Measurements from ENCODE around the gene PINLYP.

The PINLYP gene

DNA sequence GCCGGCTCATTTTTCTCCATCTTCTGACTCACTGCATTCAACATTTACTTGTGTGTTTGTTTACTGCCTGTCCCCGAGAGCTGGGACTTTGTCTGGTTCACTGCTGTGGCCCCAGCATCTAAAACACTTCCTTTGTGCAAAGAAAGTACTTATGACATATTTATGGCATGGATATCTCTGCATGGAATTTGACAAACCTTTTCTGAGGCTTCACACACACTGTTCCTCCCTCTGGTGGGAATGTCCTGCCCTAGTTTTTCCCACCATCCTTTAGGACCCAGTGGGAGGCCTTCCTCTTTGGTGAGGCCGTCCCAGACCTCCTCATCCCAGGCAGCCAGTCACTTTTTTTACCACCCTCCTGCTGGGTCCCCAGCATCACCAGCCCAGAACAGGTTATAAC is 34.9 kb downstream of the PINLYP start:
- TF ChIP-seq FOXP2 (optimal IDR thresholded peaks at IDR 0.05; ENCODE audit: borderline replicate concordance, extremely low read depth, extremely low read length, insufficient read depth) (no peak), POLR2AphosphoS5 (IDR thresholded peaks at IDR 0.05; ENCODE audit: low read depth, low read length) (no peak), TAF1 (IDR thresholded peaks at IDR 0.05; ENCODE audit: borderline replicate concordance, insufficient read depth, low read length) (no peak), SIN3A (IDR thresholded peaks at IDR 0.05; ENCODE audit: borderline replicate concordance, insufficient read depth, low read length) (no peak)
- TF ChIP-seq, protein P1, sequence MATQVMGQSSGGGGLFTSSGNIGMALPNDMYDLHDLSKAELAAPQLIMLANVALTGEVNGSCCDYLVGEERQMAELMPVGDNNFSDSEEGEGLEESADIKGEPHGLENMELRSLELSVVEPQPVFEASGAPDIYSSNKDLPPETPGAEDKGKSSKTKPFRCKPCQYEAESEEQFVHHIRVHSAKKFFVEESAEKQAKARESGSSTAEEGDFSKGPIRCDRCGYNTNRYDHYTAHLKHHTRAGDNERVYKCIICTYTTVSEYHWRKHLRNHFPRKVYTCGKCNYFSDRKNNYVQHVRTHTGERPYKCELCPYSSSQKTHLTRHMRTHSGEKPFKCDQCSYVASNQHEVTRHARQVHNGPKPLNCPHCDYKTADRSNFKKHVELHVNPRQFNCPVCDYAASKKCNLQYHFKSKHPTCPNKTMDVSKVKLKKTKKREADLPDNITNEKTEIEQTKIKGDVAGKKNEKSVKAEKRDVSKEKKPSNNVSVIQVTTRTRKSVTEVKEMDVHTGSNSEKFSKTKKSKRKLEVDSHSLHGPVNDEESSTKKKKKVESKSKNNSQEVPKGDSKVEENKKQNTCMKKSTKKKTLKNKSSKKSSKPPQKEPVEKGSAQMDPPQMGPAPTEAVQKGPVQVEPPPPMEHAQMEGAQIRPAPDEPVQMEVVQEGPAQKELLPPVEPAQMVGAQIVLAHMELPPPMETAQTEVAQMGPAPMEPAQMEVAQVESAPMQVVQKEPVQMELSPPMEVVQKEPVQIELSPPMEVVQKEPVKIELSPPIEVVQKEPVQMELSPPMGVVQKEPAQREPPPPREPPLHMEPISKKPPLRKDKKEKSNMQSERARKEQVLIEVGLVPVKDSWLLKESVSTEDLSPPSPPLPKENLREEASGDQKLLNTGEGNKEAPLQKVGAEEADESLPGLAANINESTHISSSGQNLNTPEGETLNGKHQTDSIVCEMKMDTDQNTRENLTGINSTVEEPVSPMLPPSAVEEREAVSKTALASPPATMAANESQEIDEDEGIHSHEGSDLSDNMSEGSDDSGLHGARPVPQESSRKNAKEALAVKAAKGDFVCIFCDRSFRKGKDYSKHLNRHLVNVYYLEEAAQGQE (IDR thresholded peaks at IDR 0.05; ENCODE audit: insufficient read depth in 1 of 2, low read depth in 2 of 2, low read length in 2 of 2): no peak

DNA sequence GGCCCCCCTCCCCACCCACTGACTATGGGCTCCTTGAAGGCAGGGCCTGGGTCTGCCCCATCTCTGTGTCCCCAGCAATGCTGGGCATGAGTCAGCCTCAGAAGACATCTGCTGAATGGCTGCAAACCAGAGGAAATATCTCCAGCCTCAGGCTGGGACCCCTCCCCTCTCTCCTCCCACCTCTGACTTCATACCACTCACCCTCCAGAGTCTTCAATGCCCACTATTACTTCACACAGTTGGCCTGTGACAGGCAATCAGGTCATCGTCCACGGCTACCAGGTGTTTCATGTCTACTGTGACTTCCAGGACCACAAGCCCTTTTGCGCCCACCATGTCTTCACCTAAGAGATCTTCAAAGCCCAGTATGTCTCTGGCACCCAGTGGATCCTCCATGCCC is 36.2 kb downstream of the PINLYP start, which contains the start of gene SRRM5:
Gene SRRM5 (plus strand): TSS at position 301 of the 400 bp plus-strand sequence. CDS start 34 bp downstream, at position 335.
- TF ChIP-seq SIN3A (IDR thresholded peaks at IDR 0.05; ENCODE audit: borderline replicate concordance, insufficient read depth, low read length) (no peak), FOXP2 (optimal IDR thresholded peaks at IDR 0.05; ENCODE audit: borderline replicate concordance, extremely low read depth, extremely low read length, insufficient read depth) (no peak)

DNA sequence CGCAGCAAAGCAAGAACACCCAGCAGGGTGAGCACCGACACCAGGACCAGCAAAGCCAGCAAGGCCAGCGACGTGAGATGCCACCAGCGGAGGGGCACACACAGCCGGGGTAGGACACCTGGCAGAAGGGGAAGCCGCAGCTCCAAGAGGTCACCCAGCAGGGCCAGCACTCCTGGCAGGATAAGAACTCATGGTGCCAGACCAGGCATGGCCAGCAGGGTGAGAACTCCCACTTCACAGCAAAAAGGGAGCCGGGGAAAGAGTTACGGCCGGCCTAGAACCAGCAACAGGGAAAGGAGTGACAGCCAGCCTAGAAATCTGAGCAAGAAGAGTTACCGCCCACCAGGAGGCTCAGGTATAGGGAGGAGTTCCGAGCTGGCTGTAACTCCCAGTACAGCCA is 36.8 kb downstream of the PINLYP start:
- TF ChIP-seq FOXP2 (optimal IDR thresholded peaks at IDR 0.05; ENCODE audit: borderline replicate concordance, extremely low read depth, extremely low read length, insufficient read depth): no peak
- TF ChIP-seq, protein P1 (IDR thresholded peaks at IDR 0.05; ENCODE audit: insufficient read depth in 1 of 2, low read depth in 2 of 2, low read length in 2 of 2): no peak
- no peak for TF ChIP-seq SIN3A (IDR thresholded peaks at IDR 0.05; ENCODE audit: borderline replicate concordance, insufficient read depth, low read length)
- TF ChIP-seq POLR2AphosphoS5 (IDR thresholded peaks at IDR 0.05; ENCODE audit: low read depth, low read length): no peak
- no peak for TF ChIP-seq TAF1 (IDR thresholded peaks at IDR 0.05; ENCODE audit: borderline replicate concordance, insufficient read depth, low read length)

DNA sequence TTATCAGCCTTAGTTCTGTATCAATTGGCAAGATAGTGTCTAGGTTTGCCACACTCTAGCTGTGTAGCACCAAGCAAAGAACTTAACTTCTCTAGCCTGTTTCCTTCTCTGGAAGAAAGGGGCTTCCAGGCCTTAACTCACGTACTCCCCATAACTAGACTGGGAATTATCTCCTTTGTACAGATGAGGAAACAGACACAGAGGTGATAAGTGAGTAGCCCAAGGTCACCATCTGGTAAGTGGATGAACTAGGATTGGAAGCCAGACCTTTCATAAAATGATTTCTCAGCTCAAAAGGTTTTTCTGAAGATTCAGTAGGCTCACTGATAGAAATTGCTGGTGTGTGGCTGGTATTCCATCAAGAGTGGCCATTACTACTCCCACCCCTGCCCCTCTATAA is 40.7 kb downstream of the PINLYP start:
- no peak for TF ChIP-seq POLR2AphosphoS5 (IDR thresholded peaks at IDR 0.05; ENCODE audit: low read depth, low read length)
- TF ChIP-seq TAF1 (IDR thresholded peaks at IDR 0.05; ENCODE audit: borderline replicate concordance, insufficient read depth, low read length): no peak
- TF ChIP-seq SIN3A (IDR thresholded peaks at IDR 0.05; ENCODE audit: borderline replicate concordance, insufficient read depth, low read length): no peak
- TF ChIP-seq FOXP2 (optimal IDR thresholded peaks at IDR 0.05; ENCODE audit: borderline replicate concordance, extremely low read depth, extremely low read length, insufficient read depth): no peak
- TF ChIP-seq, protein P1 (IDR thresholded peaks at IDR 0.05; ENCODE audit: insufficient read depth in 1 of 2, low read depth in 2 of 2, low read length in 2 of 2): no peak

DNA sequence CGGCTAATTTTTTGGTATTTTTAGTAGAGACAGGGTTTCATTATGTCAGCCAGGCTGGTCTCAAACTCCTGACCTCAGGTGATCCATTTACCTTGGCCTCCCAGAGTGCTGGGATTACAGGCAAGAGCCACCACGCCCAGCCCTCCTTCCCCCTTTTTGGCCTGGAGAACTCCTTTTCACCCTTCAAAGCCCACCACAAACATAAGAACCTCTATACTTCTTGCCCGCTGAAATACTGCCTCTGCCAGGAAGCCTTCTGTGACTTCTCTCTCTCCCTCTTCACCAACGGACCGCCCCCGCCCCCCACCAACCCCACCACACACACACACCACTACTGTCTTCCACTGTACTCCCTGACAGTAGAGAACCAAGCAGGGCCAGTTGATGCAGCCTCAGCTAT is 41.4 kb downstream of the PINLYP start:
- TF ChIP-seq, protein P1 (IDR thresholded peaks at IDR 0.05; ENCODE audit: insufficient read depth in 1 of 2, low read depth in 2 of 2, low read length in 2 of 2): no peak
- no peak for TF ChIP-seq POLR2AphosphoS5 (IDR thresholded peaks at IDR 0.05; ENCODE audit: low read depth, low read length)
- no peak for TF ChIP-seq TAF1 (IDR thresholded peaks at IDR 0.05; ENCODE audit: borderline replicate concordance, insufficient read depth, low read length)
- no peak for TF ChIP-seq SIN3A (IDR thresholded peaks at IDR 0.05; ENCODE audit: borderline replicate concordance, insufficient read depth, low read length)
